ENCODE results near the gene DCT. TPM values are rescaled to one million over a fixed set of nuclear protein-coding genes. Genes with fewer than 3 reads are reported as not detected.

Gene DCT
- total and polyA plus RNA-seq, 2 of the 8 experiments (the other 6 are each of a cell fraction or from before 2014, with no cell fraction given), result 0.02 TPM; not detected in 1

DNA sequence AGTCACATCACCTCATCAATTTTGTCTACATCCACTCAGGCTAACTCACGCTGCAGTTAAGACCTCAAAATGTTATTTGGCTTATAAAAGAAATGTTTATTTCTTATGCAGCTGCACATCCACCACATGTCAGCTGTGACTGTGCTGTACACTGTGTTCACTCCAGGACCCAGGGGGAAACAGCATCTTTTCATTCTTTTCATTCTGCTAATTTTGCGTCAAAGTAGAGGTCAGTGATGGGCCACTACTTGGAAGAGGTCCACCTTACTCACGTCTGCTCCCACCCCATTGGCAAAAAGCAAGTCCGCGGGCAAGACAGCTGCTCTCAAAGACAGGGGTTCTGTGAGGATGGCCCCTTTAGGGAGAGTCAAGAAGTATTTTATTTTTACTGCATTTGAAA is 4.5 kb upstream of the DCT start:
- no peak overlapping the region for H3K18ac ChIP-seq (ENCODE audit: extremely low read depth, low read length)
- no peak overlapping the region for H4K8ac ChIP-seq (ENCODE audit: extremely low read depth, insufficient read depth, low read length)
- no peaks in the 10 kb centered on the region for H4K20me1 ChIP-seq (replicated peaks in 1 of 2; ENCODE audit: control insufficient read depth in 1 of 2, insufficient read depth in 2 of 2, low read length in 2 of 2)
- H3K27ac ChIP-seq (ENCODE audit: low read depth, low read length), result no peak overlapping the region
- no peak overlapping the region for H2BK12ac ChIP-seq (ENCODE audit: low read depth, low read length)
- H2BK5ac ChIP-seq (ENCODE audit: low read depth, low read length), result no peak overlapping the region
- no peaks in the 10 kb centered on the region for H3K23me2 ChIP-seq (ENCODE audit: low read depth, low read length)
- H2BK20ac ChIP-seq (ENCODE audit: low read length), result no peak overlapping the region
- no peak overlapping the region for H4K5ac ChIP-seq (ENCODE audit: insufficient read length, low read depth, low read length)
- H2AK5ac ChIP-seq (ENCODE audit: low read depth, low read length), result no peak overlapping the region
- no peaks in the 10 kb centered on the region for H3K9me3 ChIP-seq (ENCODE audit: insufficient read depth in 2 of 2, low read depth in 1 of 2, low read length in 1 of 2)
- H3K4me2 ChIP-seq (ENCODE audit: insufficient read depth in 1 of 2, low read depth in 2 of 2, low read length in 2 of 2), result no peak overlapping the region
- no peak overlapping the region for H2AFZ ChIP-seq (ENCODE audit: low read length)
- no peak overlapping the region for H3K4me3 ChIP-seq (ENCODE audit: extremely low read depth in 1 of 4, insufficient read depth in 2 of 4, low read depth in 3 of 4, low read length in 4 of 4)
- H3K36me3 ChIP-seq (ENCODE audit: control insufficient read depth in 2 of 4, insufficient read depth in 4 of 4, low read length in 3 of 4), result no peaks in the 10 kb centered on the region; a peak in 1 of 8 replicates
- DNase-seq (ENCODE audit: low read depth in 1 of 2, low spot score in 2 of 2), result no peak
- no peaks in the 10 kb centered on the region for H3K79me1 ChIP-seq (ENCODE audit: low read depth, low read length)
- H3K79me2 ChIP-seq (ENCODE audit: control insufficient read depth in 1 of 2, insufficient read depth in 2 of 2, low read length in 2 of 2), result no peaks in the 10 kb centered on the region
- H3K4me1 ChIP-seq (replicated peaks in 1 of 4; ENCODE audit: control insufficient read depth in 3 of 4, insufficient read depth in 4 of 4, low read length in 3 of 4), result no peaks in the 10 kb centered on the region
- ChIA-PET POLR2A (ENCODE audit: partially characterized antibody) (no interaction called here), CTCF (ENCODE audit: partially characterized antibody) (interaction anchor here (0.5 to 1.9 kb wide), 3 partner anchors 35 to 63 kb away, joined by 3 to 8 read pairs (median 4); no protein-coding TSS in a partner anchor)
- H3K56ac ChIP-seq (replicated peaks; ENCODE audit: insufficient read length, low read depth, low read length), result no peak overlapping the region
- no peak overlapping the region for H3K4ac ChIP-seq (replicated peaks; ENCODE audit: insufficient read length, low read depth, low read length)
- 84% methylated on average over 5 of the region's 5 CpGs; no CpG with 5 or more reads in 1 of the 2 experiments for whole genome bisulfite sequencing, 2 experiments (ENCODE audit: extremely low coverage in 1 of 2, insufficient coverage in 1 of 2, insufficient read length in 1 of 2, insufficient replicate concordance in 2 of 2, low coverage in 1 of 2, low lambda C conversion rate in 2 of 2, missing lambda C conversion rate in 1 of 2)
- no peak overlapping the region for H3K9ac ChIP-seq (replicated peaks in 1 of 4; ENCODE audit: extremely low read depth in 1 of 4, low read depth in 3 of 4, low read length in 3 of 4)
- no peaks in the 10 kb centered on the region for H3K27me3 ChIP-seq (replicated peaks in 1 of 4; ENCODE audit: control insufficient read depth in 3 of 4, extremely low read depth in 1 of 4, insufficient read depth in 3 of 4, low read length in 3 of 4)
- H3K14ac ChIP-seq (ENCODE audit: insufficient read length), result no peak overlapping the region
- H3K23ac ChIP-seq (ENCODE audit: insufficient read length), result no peak overlapping the region
- no peak overlapping the region for H2BK120ac ChIP-seq (replicated peaks; ENCODE audit: low read depth, low read length)
- H2BK15ac ChIP-seq (ENCODE audit: low read length), result no peak overlapping the region
- no peak for FAIRE-seq
- H4K91ac ChIP-seq (replicated peaks; ENCODE audit: insufficient read length, low read length), result no peak overlapping the region
- TF ChIP-seq, protein P1, sequence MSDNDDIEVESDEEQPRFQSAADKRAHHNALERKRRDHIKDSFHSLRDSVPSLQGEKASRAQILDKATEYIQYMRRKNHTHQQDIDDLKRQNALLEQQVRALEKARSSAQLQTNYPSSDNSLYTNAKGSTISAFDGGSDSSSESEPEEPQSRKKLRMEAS (IDR thresholded peaks at IDR 0.05), result no peak
- no peak for TF ChIP-seq SIX5 (IDR thresholded peaks at IDR 0.05; ENCODE audit: low read depth, low read length)
- no peak for TF ChIP-seq CHD1 (IDR thresholded peaks at IDR 0.05; ENCODE audit: low read depth, low read length)
- no peak for TF ChIP-seq CTBP2 (IDR thresholded peaks at IDR 0.05; ENCODE audit: borderline replicate concordance, insufficient read depth, insufficient read length, low read length)
- no peak for TF ChIP-seq HDAC2 (IDR thresholded peaks at IDR 0.05; ENCODE audit: borderline replicate concordance in 1 of 2, low read depth in 2 of 2, low read length in 2 of 2)
- TF ChIP-seq TCF12 (IDR thresholded peaks at IDR 0.05; ENCODE audit: low read depth, low read length), result no peak
- TF ChIP-seq, protein P2, sequence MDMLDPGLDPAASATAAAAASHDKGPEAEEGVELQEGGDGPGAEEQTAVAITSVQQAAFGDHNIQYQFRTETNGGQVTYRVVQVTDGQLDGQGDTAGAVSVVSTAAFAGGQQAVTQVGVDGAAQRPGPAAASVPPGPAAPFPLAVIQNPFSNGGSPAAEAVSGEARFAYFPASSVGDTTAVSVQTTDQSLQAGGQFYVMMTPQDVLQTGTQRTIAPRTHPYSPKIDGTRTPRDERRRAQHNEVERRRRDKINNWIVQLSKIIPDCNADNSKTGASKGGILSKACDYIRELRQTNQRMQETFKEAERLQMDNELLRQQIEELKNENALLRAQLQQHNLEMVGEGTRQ (IDR thresholded peaks at IDR 0.05; ENCODE audit: low read length), result no peak
- no peak for TF ChIP-seq HDAC6 (IDR thresholded peaks at IDR 0.05; ENCODE audit: low read depth, low read length)
- TF ChIP-seq RNF2 (IDR thresholded peaks at IDR 0.05; ENCODE audit: borderline replicate concordance, low read depth, low read length, missing control alignments, poor library complexity, severe bottlenecking), result no peak
- TF ChIP-seq SP2 (IDR thresholded peaks at IDR 0.05; ENCODE audit: low read length), result no peak
- TF ChIP-seq EZH2 (IDR thresholded peaks at IDR 0.05; ENCODE audit: low read depth, low read length, severe bottlenecking), result no peak
- no peak for TF ChIP-seq POLR2AphosphoS5 (IDR thresholded peaks at IDR 0.05; ENCODE audit: low read depth, low read length)
- TF ChIP-seq KDM1A (IDR thresholded peaks at IDR 0.05; ENCODE audit: borderline replicate concordance, low read length), result no peak

Measured in H1 (cell line).